HG02840 (cell line): ENCODE results near the gene MRPL36.

Source experiments
- ATAC-seq: cut with Tn5 transposase; IDR thresholded peaks from one replicate; pipeline ENCODE4 v1.9.1; 2021; ENCODE audit warnings: mild to moderate bottlenecking, moderate library complexity, moderate number of reproducible peaks; ENCODE audit not compliant: unreplicated experiment, low FRiP score

Gene MRPL36

DNA sequence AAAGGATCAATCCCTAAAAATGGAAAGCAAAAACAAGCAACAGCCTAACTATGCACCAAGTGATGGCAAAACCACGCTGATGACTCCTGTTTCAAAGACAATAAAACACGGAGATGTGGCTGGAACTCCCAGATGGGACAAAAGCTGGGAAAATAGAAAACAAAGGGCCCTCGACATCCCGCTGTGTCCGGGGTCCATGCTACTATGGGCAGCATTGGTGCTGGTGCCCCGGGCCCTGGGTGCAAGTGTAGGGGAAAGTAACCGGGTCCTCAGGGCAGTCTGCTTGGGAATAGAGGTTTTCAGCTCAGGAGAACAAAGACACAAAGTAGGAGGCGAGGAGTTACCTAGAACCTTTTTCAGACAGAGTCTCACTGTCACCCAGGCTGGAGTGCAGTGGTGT lies 46.1 kb downstream of the MRPL36 start:
- ATAC-seq, result no peak

GRCh38 chr5:1752881-1753280 lies 46.8 kb downstream of the MRPL36 start:
- no peak for ATAC-seq

GRCh38 chr5:1751864-1752822 lies 47.5 kb downstream of the MRPL36 start:
- ATAC-seq, result no peak

- ATAC-seq, result no peak
These were observed 48.4 kb downstream of the MRPL36 start for GRCh38 chr5:1751026-1751863.

- ATAC-seq, result no peak
These were observed 49.2 kb downstream of the MRPL36 start for GRCh38 chr5:1750469-1750868.

DNA sequence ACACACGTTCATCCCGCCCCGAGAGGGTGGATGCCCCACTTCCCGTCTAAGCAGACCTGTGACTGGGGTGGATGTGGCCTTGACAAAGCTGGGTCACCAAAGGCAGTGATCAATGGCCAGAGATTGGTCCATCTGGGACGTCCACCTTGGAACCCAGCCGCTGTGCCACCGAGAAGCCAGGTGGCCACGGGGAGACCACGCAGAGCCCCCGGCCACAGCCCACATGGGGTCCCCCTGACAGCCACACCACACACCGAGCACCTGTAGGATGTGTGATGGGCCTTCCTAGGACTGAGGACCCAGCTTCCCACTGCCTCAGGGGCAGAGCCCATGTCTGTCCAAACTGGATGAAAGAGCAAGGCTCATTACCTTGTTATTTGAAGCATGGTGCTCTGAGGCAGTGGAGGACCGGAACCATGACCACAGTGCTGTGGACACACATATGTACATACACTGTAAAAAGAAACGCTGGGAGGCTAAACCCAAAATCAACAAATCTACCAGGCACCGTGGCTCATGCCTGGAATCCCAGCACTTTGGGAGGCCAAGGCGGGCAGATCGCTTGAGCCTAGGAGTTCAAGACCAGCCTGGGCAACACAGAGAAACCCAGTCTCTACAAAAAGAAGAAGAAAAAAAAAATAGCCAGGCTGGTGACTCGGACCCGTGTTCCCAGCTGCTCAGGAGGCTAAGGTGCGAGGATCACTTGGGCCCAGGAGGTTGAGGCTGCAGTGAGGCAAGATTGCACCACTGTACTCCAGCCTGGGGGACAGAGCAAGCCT lies 50.1 kb downstream of the MRPL36 start:
- no peak for ATAC-seq

DNA sequence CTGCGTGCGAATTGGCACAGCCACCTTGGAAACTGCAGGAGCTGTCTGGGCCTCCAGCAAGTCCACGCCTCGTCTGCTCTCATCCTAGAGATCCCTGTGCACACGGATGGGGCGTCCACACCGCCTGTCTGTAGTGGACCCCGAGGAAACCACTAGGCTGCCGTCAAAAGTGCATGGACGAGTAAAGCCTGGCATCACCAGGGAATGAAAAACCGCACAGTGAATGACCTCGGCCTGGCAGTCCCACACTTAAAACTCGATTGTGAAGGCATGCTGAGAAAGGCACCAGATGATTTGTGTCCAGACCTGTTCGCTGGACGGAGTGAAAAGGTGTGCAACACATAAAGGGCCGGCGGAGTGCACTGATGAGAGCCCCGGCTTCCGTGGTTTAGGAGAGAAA lies 50.8 kb downstream of the MRPL36 start:
- no peak for ATAC-seq
